Fibroblast of lung (primary cell): ENCODE results near the gene PIK3R2. TPM values are rescaled to one million over a fixed set of nuclear protein-coding genes. Genes with fewer than 3 reads are reported as not detected.

Experiments
- DNase-seq, 2 donors: peaks; one replicate each; pipeline versions ENCODE4 v3.0.0 to v3.0.0-alpha.2; 2010; ENCODE audit warnings: low read depth in 2 of 2
- H2AFZ ChIP-seq: 2 replicates; pipeline ENCODE4 v1.5.1; 2012; ENCODE audit warnings: low read length, control low read depth, inconsistent platforms
- H3K27ac ChIP-seq: 2 replicates; pipeline ENCODE4 v1.5.1; 2011; ENCODE audit warnings: low read length, control low read depth; ENCODE audit not compliant: insufficient read depth
- H3K27me3 ChIP-seq: 2 replicates; pipeline ENCODE4 v1.5.1; 2011; ENCODE audit warnings: mild to moderate bottlenecking, low read length; ENCODE audit not compliant: control insufficient read depth, insufficient read depth
- H3K36me3 ChIP-seq: 2 replicates; pipeline ENCODE4 v1.5.1; 2011; ENCODE audit warnings: low read length; ENCODE audit not compliant: control insufficient read depth, insufficient read depth
- H3K4me1 ChIP-seq: 2 replicates; pipeline ENCODE4 v1.5.1; 2011; ENCODE audit warnings: low read length; ENCODE audit not compliant: control insufficient read depth, insufficient read depth; ENCODE audit errors: extremely low read depth
- H3K4me2 ChIP-seq: 2 replicates; pipeline ENCODE4 v1.5.1; 2011; ENCODE audit warnings: low read length, control low read depth; ENCODE audit not compliant: insufficient read depth; ENCODE audit errors: extremely low read depth
- H3K4me3 ChIP-seq, 4 experiments: fragments of 200-600 bp in 1 of 4; sonication (generic) in 1 of 4; replicated peaks in 1 of 4; 2 replicates each; pipeline ENCODE4 v1.5.1; 2011 to 2016; ENCODE audit warnings: low read length in 4 of 4, low read depth in 3 of 4, mild to moderate bottlenecking in 3 of 4, control low read depth in 2 of 4, inconsistent platforms in 1 of 4, mixed read lengths in 1 of 4; ENCODE audit not compliant: insufficient read depth in 1 of 4; ENCODE audit errors: control extremely low read depth in 1 of 4
- H3K79me2 ChIP-seq: 2 replicates; pipeline ENCODE4 v1.5.1; 2012; ENCODE audit warnings: mild to moderate bottlenecking, low read length, inconsistent platforms; ENCODE audit not compliant: control insufficient read depth, insufficient read depth
- H3K9ac ChIP-seq: 2 replicates; pipeline ENCODE4 v1.5.1; 2011; ENCODE audit warnings: mild to moderate bottlenecking, low read length, control low read depth; ENCODE audit not compliant: insufficient read depth
- H3K9me3 ChIP-seq: 2 replicates; pipeline ENCODE4 v1.5.1; 2012; ENCODE audit warnings: low read depth, low read length; ENCODE audit not compliant: control insufficient read depth, insufficient read depth
- H4K20me1 ChIP-seq: 2 replicates; pipeline ENCODE4 v1.5.1; 2011; ENCODE audit warnings: low read length; ENCODE audit not compliant: control insufficient read depth, insufficient read depth; ENCODE audit errors: extremely low read depth
- CTCF ChIP-seq, 2 donors: IDR thresholded peaks in 1 of 2; conservative IDR thresholded peaks in 1 of 2; 1 replicate in 1 of 2; 2 replicates in 1 of 2; pipeline ENCODE4 v1.5.1; 2011 to 2012; ENCODE audit warnings: low read length in 2 of 2, control low read depth in 1 of 2, inconsistent platforms in 1 of 2, low read depth in 1 of 2, mild to moderate bottlenecking in 1 of 2
- EZH2 ChIP-seq: IDR thresholded peaks from 2 replicates; pipeline ENCODE4 v1.5.1; 2012; ENCODE audit warnings: low read length, control low read depth, mild to moderate bottlenecking; ENCODE audit errors: missing control alignments
- polyA plus RNA-seq, 2 donors: library from polyadenylated mRNA; depleted of rRNA in 1 of 2; stranded (reverse) in 1 of 2; unstranded in 1 of 2; fragments of >200 nt; gene quantifications; 2 replicates each; pipeline ENCODE4 v1.2.1, GENCODE V29; 2011 to 2012; ENCODE audit warnings: missing spikeins in 1 of 2
- total RNA-seq: library from RNA; depleted of rRNA; stranded (reverse); fragments of >200 nt; gene quantifications from 2 replicates; pipeline ENCODE4 v1.2.1, GENCODE V29; 2014

Gene PIK3R2
- total and polyA plus RNA-seq, 2 donors (not counting 1 experiment from before 2014, with no cell fraction given) = 10.1 to 18.4 TPM

DNA sequence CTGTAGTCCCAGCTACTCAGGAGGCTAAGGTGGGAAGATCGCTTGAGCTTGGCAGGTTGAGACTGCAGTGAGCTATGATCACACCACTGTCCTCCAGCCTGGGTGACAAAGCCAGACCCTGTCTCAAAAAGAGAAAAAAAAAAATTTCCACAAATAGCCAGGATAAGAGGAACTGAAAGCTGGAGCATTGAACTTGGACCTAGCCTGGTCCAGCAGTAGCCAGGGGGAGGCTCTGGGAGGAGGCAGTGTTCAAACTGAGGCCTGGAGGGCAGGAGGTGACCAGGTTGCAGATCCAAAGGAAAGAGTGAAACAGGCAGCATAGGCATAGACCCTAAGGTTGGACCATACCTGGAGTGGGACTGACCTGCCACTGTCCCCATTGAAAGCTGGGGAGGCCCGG is 26.9 kb upstream of the PIK3R2 start:
- no peaks in the 10 kb centered on the region for H3K9me3 ChIP-seq
- H3K4me2 ChIP-seq = no peak overlapping the region
- no peak overlapping the region for H2AFZ ChIP-seq
- H3K9ac ChIP-seq = no peak overlapping the region
- no peaks in the 10 kb centered on the region for H3K79me2 ChIP-seq
- no peaks in the 10 kb centered on the region for H3K4me1 ChIP-seq
- H3K36me3 ChIP-seq = peaks cover 10% of the 10 kb centered on the region
- no peak overlapping the region for H3K27ac ChIP-seq
- no peak overlapping the region for H3K4me3 ChIP-seq
- no peak for TF ChIP-seq EZH2
- TF ChIP-seq CTCF (conservative IDR thresholded peaks at IDR 0.05 in 1 of 2, IDR thresholded peaks at IDR 0.05 in 1 of 2; ENCODE audit: low read depth in 1 of 2, low read length in 2 of 2) = no peak
- DNase-seq = no peak
- H3K27me3 ChIP-seq = no peaks in the 10 kb centered on the region
- H4K20me1 ChIP-seq = no peaks in the 10 kb centered on the region

- TF ChIP-seq CTCF (conservative IDR thresholded peaks at IDR 0.05 in 1 of 2, IDR thresholded peaks at IDR 0.05 in 1 of 2; ENCODE audit: low read depth in 1 of 2, low read length in 2 of 2) (no peak), EZH2 (no peak)
- Histone ChIP-seq H3K27me3 (no peaks in the 10 kb centered on the region), H3K36me3 (peaks cover 10% of the 10 kb centered on the region), H2AFZ (no peak overlapping the region), H3K9ac (no peak overlapping the region), H3K9me3 (no peaks in the 10 kb centered on the region), H4K20me1 (no peaks in the 10 kb centered on the region), H3K79me2 (no peaks in the 10 kb centered on the region), H3K4me2 (no peak overlapping the region), H3K27ac (no peak overlapping the region), H3K4me1 (no peaks in the 10 kb centered on the region), H3K4me3 (no peak overlapping the region)
- no peak for DNase-seq
Observed at GRCh38 chr19:18128044-18128443, 24.9 kb upstream of the PIK3R2 start.

GRCh38 chr19:18128805-18129204 is 24.2 kb upstream of the PIK3R2 start:
- Histone ChIP-seq H4K20me1 (no peaks in the 10 kb centered on the region), H3K27me3 (no peaks in the 10 kb centered on the region), H3K4me1 (no peaks in the 10 kb centered on the region), H3K27ac (no peak overlapping the region), H3K9me3 (no peaks in the 10 kb centered on the region), H3K4me3 (no peak overlapping the region), H3K36me3 (peaks cover 4% of the 10 kb centered on the region), H3K9ac (no peak overlapping the region), H3K4me2 (no peak overlapping the region), H2AFZ (no peak overlapping the region), H3K79me2 (no peaks in the 10 kb centered on the region)
- no peak for DNase-seq
- no peak for TF ChIP-seq CTCF (conservative IDR thresholded peaks at IDR 0.05 in 1 of 2, IDR thresholded peaks at IDR 0.05 in 1 of 2; ENCODE audit: low read depth in 1 of 2, low read length in 2 of 2)
- TF ChIP-seq EZH2 = no peak
